AG10803 (cell line): ENCODE measurements around the gene MXI1.

Experiments used
- DNase-seq: peaks from one replicate; pipeline ENCODE4 v3.0.0; 2010; ENCODE audit warnings: low read depth
- H3K4me3 ChIP-seq: 2 replicates; pipeline ENCODE4 v1.5.1; 2011; ENCODE audit warnings: mild to moderate bottlenecking, low read length, control low read depth
- CTCF ChIP-seq: conservative IDR thresholded peaks from 2 replicates; pipeline ENCODE4 v1.5.1; 2011; ENCODE audit warnings: mild to moderate bottlenecking, low read length, control low read depth, inconsistent platforms

MXI1 gene

GRCh38 chr10:110207011-110207804, at the start of gene MXI1:
TSS of gene MXI1 (plus strand) at chr10:110207605. CDS start at chr10:110207809, 204 bp downstream.
- peak; percentile 82 for DNase-seq
- H3K4me3 ChIP-seq = peak within 1 kb of the TSS; percentile 88
- TF ChIP-seq CTCF = no peak

DNA sequence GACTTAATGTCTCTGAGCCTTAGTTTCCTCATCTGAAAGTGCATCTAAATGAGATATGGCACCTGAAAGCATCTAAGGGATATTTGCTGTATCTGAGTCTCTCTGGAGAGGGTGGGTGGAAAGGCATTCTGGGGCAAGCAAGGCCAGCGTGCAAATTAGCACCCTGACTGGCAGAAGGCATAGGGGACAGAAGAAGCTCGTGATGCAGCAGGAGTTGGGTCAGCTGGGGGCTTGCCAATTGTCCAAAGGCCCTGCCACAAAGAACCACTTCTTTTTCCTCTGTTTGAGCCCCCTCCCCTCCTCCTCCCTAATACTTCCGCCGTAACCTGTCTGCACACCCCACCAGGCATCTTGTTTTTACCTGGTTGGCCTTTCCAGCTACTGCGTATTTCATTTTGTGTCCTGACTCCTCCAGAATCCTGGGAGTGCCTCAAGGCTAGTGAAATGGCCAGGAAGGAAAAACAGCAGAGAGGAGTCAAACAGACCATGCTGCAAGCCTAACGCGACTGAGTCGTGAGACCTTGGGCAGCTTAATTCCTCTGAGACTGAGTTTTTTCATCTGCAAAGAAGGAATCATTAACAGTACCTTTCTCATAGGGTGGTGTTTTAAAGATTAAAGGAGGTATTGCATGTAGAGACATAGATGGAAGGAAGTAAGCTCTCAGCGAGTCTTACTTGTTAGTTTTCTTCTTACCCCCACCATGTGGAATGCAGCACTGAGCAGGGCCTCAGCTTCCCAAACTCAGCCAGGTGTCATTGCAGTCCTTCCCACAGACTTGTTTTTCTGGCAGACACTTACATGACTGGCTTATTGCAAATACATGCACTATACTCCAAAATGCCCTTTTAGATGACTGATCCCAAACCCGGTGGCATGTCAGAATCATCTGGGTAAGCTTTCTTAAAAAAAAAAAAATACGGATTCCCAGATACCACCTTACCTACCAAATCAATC, 49.1 kb upstream of the MXI1 start:
- DNase-seq = no peak
- no peak overlapping the region for H3K4me3 ChIP-seq
- no peak for TF ChIP-seq CTCF

DNA sequence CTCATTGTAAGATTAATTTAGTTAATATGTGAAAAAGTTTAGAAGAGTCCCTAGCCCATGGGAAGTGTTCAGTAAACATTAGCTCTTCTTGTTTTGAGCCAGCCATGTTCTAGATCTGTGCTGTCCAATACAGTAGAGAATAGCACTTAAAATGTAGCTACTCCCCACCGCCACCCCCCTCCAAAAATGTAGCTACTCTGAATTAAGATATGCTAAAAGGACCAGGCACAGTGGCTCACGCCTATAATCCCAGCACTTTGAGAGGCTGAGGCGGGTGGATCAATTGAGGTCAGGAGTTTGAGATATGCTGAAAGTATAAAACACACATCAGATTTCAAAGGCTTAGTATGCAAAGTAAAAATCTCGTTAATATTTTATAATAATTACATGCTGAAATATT, 47.3 kb upstream of the MXI1 start:
- no peak for DNase-seq
- no peak overlapping the region for H3K4me3 ChIP-seq
- TF ChIP-seq CTCF = no peak

DNA sequence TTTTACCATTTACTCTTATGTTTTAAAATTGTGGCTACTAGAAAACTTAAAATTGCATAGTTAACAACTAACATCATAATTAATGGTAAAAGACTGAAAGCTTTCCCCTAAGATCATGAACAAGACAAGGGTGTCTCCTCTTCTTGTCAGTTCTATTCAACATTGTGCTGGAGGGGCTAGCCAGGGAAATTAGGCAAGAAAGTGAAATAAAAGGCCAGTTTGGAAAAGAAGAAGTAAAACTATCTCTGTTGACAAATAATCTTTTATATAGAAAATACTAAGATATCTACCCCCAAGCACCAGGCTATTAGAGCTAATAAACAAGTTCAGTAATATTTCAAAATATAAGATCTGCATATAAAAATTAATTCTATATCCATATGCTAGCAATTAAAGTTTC, 46.9 kb upstream of the MXI1 start:
- no peak for TF ChIP-seq CTCF
- no peak for DNase-seq

DNA sequence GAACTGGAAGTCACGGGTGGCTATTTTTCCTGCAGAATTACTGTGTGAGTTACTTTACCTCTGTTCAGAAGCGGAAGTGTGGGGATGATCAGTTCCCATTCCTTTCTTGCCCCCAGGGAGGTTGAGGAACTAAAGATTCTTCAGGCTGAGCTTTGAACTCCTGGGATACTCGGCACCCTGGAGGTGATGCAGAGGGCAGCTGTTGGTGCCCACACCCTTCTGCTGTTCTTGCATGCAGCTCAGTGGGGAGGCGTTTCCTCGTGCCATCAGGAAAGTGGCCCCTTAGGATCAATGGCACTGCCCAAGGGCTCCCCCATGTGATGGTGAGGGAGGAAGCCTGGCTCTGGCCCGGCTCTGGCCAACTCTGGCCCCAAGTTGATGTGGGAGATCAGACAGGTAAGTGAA, 44.7 kb upstream of the MXI1 start:
- no peak for DNase-seq
- no peak for TF ChIP-seq CTCF
- H3K4me3 ChIP-seq = no peak overlapping the region

More for the DNA sequence above, 46.9 kb upstream of the MXI1 start:
- no peak overlapping the region for H3K4me3 ChIP-seq

DNA sequence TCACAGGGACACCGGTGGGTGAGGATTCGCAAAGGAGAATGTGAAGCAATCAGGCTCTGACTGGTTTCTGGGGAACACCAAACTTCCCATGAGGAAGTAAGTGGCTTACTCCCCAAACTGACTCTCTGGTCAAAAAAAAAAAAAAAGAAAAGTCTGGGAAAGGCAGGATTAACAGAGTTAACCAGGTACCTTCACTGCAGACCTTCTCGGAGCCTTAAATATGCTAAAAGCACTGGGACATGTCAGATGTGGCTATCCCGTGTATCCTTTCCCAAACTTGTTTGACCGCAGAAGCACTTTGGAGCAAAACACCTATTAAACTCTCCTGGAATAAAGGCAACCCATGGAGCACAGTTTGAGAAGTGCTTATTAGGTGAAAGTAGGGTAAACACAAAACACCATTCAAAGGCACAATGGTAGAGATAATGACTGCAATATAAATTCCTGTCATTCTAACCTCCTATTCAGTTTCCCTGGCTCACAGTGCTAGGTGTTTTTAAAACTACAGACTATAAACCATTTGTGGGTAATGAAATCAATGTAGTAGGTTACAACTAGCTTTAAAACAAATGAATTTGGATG, 44.1 kb upstream of the MXI1 start:
- no peak overlapping the region for H3K4me3 ChIP-seq
- TF ChIP-seq CTCF = no peak
- no peak for DNase-seq
